Measurements from ENCODE around the gene RCOR1.
A peak's percentile ranks its signal among the peaks of the same experiment; 100 is the strongest.
"Not testable (repeated sequence)": the region's sequence is repeated elsewhere in the genome, so short reads cannot be mapped to it uniquely, and the experiment has no call there.

RCOR1 gene

DNA sequence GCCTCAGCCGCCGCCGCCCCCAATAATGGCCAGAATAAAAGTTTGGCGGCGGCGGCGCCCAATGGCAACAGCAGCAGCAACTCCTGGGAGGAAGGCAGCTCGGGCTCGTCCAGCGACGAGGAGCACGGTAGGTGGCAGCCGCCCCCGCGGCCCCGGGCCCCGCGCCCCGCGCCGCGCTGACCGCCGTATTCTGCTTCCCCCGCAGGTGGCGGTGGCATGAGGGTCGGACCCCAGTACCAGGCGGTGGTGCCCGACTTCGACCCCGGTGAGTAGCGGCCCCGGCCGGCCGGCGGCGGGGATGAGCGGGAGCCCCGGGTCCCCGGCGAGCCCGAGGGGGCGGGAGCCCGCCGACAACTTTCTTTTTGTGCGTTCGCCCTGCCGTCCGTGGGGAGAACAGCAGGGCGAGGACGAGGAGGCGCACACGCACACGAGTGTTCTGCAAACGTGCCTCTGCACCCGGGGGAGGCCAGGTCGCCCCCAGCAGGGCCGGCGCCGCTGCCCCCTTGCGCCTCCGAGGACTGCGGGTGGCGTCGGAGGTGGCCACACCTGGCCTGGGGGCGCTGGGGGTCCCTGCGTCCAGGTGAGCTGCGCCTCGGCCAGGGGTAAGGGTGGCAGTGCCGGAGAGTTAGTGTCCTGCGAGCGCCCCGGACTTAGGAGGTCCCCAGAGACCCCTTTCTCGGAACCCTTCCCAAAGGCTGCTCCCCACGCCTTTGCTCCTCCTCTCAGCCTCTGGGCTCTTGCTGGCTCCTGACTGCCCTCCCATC, 794 bp downstream of the RCOR1 start:
- DNase-seq = no peak

DNA sequence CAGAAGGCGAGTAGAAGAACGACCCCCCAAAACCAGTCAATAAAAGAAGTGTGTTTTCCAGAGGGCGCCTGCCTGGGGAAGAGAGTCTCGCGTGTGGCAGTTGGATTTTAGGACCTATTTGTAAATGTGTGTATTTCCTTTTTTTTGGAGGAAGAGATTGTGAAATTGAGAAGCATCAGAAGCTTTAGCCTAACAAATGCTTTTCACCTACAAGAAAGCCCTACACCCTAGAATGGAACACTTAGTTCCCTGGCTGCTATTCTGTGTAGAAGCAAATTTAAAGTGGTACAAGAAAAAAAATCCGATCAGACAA, 1.3 kb downstream of the RCOR1 start:
- no peak for DNase-seq

DNA sequence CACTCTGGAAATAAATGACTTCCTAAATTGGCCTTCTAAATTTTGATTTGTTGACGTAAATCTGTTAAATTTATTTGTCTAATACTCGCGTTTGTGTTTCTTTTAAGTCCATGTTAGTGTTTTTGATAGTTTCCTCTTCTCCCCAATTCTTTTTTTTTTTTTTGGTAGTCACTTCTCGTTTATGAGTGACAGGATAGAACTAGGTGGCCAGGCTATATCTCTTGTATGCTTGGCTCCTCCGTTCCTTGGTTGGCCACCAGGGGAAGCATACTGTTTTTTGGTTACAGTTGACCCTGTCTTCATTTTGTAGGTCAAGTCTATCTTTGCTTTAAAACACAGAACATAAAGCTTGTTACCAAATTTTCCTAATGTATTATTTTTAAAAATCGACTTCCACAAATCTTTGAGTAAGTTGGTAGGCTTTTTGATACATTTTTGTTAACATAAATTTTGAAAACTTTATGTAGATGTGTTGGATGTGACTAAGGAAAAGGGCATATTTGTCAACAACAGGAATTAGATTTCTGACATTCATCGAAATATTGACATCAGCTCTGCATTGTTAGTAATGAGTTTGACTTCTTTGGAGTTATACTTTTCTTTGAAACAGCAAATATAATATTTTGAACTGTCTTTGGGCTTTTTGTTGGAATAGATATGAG, 2.2 kb downstream of the RCOR1 start:
- DNase-seq = peak; percentile 63

DNA sequence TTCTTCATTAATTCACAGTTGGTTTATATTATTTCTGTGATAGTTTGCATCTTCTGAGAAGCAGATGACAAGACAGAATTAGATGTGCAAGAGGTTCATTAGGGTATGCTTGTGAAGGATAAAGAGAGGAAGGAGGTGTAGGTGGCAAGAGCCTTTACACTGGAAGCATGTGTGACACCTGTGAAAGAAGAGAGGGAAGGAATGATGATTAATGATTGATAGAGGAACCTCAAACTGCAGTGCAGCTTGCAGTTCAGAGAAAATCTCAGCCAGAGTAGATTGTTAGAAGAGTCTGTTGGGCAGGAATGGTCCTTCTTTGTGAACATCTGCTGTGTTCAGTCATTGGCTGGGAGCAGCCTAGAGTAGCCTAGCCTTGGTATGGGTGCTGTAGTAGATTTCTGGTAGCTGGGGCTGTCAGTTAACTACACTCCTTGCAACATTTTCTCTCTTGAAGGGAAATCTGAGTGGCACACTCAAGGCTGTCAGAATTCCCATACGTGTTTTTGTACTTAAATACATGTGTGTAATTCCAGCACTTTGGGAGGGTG, 9.0 kb downstream of the RCOR1 start:
- DNase-seq = no peak

DNA sequence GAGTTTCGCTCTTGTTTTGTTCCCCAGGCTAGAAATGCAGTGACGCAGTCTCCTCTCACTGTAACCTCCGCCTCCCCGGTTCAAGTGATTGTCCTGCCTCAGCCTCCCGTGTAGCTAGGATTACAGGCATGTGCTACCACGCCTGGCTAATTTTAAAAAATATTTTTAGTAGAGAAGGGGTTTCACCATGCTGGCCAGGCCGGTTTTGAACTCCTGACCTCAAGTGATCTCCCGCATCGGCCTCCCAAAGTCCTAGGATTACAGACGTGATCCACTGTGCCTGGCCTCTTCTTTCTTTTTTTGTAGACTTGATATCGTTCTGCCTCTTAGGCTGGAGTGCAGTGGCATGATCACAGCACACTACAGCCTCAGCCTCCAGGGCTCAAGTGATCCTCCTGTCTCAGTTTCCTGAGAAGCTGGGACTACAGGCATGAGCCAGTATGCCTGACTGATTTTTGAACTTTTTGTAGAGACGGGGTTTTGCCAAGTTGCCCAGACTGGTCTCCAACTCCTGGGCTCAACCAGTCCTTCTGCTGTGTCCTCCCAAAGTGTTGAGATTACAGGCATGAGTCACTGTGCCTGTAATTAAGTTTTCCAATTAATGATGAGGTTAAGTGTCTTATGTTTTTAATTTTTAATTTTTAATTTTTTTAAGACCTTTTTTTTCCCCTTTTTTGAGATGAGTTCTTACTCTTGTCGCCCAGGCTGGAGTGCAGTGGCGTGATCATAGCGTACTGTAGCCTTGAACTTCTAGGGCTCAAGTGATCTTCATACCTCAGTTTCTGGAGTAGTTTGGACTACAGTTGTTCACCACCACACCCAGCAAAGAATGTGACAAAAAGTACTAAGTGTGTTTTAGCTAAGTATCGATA, 10.2 kb downstream of the RCOR1 start:
- DNase-seq = no peak

DNA sequence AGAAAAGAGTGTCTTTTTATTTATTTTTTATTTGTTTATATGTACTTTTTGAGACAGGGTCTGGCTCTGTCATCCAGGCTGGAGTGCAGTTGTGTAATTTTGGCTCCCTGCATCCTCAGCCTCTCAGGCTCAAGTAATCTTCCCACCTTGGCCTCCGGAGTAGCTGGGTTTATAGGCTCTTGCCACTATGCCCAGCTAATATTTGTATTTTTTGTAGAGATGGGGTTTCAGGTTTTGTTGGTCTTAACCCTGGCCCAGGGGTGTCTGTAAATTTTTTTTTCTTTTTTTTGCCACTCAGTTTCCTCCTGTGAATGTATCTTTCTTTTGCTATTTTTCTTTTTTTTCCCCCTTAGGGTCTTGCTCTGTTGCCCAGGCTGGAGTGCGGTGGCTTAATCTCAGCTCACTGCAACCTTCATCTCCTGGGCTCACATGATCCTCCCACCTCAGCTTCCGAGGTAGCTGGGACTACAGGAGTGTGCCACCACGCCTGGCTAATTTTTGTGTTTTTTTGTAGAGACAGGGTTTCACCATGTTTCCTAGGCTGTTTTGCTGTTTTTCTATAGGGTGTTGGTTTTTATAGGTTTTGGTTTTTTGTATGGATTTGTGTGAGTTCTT, 11.0 kb downstream of the RCOR1 start:
- DNase-seq = no peak

DNA sequence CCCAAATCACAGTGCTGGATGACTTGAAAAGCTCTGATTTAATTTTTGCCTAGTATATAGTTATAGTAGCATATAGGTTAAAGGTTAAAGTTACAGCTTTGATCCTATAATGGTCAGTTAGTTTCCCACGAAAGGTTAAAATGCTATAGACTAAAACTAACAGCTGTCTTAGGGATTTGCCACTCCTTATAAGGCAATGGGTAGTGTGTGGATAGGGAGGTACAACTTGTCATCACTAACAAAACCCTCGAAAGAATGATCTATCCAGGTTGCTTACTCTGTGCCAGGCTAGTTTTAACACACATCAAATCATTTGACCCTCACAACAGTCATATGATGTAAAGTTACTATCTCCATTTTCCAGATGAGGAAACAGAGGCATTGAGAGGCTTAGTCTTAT, 11.7 kb downstream of the RCOR1 start:
- no peak for DNase-seq

DNA sequence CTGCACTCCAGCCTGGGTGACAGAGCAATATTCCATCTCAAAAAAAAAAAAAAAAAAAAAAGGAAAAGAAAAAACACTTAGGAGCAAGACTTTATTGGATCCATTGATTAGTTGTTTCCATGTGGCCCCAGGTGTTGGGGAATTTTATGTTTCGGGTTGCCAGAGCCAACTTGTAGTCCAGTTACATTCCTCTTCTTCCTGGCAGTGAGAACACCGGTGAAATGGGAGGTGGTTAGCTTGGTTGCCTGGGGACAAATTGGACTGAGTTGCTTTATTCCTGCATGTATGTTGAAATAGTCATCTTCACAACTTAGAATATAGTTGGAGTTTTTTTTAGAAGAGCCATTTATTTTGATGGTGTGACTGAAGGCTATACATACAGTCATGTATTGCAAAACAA, 12.6 kb downstream of the RCOR1 start:
- DNase-seq = peak; percentile 20

DNA sequence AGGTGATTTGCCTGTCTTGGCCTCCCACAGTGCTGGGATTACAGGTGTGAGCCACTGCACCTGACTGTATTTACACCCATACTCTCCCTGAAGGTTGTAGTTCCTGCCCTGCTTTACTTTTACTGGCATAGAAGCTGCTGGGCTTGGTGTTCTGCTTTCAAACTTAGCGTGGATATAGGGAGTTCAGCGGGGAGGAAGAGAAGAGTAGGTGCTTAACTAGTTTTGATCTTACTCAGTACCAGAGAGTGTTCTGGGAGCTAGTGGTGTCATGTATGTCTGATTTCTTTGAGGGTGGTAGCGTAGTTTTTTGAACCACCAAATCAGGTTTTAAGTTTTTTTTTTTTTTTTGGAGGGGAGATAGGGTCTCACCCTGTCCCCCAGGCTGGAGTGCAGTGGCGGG, 13.8 kb downstream of the RCOR1 start:
- no peak for DNase-seq

DNA sequence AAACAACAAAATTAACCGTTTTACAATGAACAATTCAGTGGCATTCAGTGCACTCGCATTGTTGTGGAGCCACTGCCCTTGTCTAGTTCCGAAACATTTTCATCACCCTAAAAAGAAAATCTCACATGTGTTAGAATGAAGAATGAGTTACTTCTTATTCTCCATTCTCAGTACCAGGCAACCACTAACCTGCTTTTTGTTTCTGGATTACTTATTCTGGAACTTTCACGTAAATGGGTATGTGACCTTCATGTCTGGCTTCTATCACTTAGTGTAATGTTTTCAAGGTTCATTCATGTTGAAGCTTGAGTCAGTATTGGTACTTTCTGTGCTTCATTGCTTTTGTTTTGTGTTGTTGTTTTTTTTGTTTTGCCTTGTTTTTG, 15.6 kb downstream of the RCOR1 start:
- no peak for DNase-seq

DNA sequence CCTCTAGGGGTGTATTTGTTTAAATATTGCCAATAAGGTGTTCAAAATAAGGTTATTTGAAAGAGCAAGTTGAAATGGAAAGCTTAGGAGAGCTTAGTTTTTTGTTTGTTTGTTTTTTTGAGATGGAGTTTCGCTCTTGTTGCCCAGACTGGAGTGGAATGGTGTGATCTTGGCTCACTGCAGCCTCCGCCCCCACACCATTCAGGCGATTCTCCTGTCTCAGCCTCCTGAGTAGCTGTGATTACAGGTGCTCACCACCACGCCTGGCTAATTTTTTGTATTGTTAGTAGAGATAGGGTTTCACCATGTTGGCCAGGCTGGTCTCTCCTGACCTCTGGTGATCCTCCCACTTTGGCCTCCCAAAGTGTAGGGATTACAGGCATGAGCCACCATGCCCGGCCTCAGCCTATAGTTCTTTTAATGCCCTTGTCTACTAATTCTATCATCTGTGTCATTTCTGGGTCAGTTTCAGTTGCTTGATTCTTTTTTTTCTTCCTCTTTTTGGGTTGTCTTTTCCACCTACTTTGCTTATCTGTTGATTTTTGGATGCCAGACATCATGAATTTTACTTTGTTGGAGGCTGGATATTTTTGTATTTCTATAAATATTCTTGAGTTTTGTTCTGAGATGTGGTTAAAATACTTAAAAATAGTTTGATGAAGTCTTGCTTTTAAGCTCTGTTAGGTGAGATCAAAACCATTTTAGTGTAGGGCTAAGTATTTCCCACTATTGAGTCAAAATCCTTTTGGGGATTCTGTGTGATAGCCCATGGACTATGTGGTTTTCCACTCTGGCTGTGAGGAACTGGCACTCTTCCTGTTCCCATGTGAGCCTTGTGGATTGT, 18.7 kb downstream of the RCOR1 start:
- peak; percentile 14 for DNase-seq

DNA sequence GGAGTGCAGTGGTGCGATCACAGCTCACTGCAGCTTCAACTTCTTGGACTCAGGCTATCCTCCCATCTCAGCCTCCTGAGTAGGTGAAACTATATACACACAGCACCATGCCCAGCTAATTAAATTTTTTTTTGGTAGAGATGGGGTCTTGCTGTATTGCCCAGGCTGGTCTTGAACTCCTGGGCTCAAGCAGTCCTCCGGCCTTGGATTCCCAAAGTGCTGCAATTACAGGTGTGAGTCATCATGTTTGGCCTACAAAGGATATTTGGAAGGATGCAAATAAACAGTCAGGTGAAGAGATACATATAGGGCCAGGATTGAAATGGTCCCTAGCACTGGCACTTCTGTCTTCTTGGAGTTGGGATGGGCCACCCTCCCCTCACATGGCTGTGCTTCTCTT, 23.9 kb downstream of the RCOR1 start:
- no peak for DNase-seq

DNA sequence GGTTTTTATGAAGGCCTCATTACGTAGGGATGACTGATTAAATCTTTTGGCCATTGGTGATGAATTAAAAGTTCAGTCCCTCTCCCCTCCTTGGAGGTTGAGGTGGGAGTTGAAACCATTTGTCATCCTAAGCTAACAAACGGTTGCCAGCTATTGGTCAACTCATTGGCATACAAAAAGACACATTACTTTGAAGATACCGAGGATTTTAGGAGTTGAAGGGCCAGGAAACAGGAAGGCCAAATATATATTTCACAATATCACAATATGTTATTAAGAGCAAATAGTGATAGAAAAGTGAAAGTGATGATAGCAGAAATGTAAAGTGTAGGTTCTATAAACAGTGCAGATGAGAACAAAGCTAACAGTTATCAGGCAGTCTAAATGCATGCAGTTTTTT, 24.4 kb downstream of the RCOR1 start:
- no peak for DNase-seq

DNA sequence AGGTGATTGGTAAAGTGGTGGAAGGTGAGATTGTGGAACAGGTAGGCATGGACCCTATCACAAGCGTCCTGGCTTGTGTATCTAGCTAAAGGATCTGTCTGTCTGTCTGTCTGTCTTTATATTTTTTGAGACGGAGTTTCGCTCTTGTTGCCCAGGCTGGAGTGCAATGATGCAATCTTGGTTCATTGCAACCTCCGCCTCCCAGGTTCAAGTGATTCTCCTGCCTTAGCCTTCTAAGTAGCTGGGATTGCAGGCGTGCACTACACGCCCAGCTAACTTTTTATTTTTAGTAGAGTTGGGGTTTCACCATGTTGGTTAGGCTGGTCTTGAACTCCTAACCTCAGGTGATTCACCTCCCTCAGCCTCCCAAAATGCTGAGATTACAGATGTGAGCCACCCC, 26.6 kb downstream of the RCOR1 start:
- DNase-seq = not testable (repeated sequence)

DNA sequence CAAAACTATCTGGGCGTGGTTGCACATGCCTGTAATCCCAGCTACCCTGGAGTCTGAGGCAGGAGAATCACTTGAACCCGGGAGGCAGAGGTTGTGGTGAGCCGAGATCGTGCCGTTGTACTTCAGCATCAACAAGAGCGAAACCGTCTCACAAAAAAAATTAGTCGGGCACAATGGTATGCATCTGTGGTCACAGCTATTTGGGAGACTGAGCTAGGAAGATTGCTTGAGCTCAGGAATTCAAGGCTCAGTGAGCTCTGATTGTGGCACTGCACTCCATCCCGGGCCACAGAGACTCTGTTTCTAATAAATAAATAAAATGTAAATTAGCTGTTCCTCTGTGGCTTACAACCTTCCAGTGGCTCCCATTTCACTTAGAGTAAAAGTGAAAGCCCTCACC, 28.0 kb downstream of the RCOR1 start:
- peak; percentile 83 for DNase-seq

DNA sequence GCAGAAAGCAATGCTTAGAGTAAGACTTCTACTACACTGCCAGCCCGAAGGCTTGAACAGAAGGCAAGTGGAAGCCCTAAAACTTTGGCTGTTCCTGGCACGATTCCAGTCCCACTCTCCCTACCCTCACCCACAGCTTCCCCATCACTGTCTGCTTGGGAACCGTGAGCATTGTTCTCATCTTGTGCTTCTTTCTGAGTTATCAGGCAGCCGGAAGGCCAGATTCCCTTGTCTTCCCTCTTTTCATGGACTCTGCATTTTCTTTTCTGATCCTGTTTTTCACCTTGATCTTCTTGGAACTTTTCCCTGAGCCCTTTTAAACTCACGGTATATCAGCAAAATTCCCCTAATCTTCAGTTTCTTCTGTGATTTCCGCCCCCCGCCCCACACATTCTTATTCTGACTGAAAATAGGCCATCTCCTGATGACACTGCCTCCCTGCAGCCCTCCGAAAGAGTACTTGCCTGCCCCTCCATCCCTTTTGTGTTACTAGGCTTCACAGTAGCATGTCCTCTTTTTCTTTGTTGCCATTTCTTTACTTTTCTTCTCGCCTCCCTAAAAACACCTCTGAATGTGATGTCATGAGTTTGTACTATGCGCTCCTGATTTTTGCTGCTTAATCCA, 29.9 kb downstream of the RCOR1 start:
- no peak for DNase-seq

DNA sequence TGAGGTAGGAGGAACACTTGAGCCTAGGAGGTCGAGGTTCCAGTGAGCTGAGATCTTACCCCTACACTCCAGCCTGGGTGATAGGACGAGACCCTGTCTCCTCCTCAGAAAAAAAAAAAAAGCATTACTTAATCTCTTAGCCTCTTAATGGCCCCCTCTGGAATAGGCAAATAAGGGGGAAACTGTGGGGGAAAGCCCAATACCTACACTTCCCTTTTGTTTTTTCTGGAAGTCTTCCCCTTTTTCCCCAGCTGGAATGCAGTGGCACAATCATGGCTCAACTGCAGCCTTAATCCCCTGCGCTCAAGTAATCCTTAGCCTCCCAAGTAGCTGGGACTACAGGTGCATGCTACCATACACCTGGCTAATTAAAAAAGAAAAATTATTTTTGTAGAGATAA, 32.2 kb downstream of the RCOR1 start:
- no peak for DNase-seq

DNA sequence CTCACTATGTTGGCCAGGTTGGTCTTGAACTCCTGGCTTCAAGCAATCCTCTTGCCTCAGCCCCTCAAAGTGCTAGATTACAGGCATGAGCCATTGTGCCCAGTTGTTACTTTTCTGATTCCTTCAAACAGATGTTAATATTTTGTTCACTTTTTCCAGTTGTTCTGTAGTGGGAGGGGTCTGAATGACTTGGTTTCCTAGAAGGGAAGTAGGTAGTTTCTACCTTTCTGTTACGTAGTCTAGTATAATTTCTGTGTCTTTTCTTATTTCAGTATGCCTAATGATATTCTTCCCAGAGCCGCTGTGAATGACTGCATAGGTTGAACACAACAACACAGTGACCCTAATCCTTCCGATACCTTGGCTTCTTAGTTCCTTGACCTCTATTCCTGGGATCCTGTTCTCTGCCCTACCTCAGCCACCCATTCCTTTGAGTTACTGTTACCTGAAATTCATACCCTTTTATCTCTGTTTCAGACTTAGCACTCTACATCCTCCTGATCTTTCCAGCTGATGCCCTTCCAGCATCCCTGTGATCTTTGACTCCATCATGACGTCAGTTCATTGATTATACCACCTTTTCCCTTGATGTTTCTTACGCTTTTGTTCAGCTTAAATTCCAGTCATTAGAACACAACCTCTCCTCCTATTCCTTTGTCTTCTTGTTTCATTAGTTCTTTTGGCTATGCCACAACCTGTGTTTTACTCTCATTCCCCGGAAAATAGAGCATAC, 33.3 kb downstream of the RCOR1 start:
- no peak for DNase-seq

DNA sequence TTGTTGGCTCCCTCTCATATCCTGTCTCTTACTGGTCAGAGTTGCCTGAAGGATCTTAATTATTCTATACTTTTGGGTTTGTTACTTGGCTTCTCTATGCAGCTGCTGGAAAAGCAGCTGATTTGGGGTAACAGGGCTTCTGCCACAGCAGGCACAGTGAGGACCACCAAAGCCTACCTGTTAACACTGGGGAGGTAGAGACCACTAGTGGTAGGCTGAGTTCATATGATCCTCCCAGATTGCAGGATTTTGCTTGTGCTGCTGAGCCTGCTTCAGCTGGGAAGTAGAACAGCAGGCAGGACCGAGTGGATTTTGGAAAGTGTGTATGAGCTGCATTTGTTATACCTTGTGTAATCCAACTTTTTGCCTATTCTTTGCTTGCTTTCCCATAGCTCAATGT, 34.1 kb downstream of the RCOR1 start:
- no peak for DNase-seq

DNA sequence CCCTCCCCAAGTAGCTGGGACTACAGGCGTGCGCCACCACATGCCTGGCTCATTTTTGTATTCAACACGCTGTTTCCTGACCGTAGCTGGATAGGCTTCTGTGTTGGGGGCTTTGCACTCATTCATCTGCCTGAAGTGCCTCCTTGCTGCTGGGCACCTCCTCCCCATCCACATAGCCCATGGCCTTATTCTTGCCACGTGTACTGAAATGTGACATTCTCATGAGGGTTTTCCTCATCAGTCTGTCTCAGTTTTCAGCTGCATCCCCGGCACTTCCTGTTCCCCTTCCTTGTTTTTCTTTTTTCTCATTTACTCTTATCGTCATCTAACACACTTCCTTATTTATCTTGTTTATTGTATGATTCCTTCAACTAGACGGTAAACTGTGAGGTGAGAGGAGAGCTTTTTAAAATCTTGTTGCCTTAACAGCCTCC, 36.6 kb downstream of the RCOR1 start:
- no peak for DNase-seq
